Activated T-helper 2 cell treated with anti-CD3 and anti-CD28 coated beads, Interferon-gamma antibody, Interleukin-2, Interleukin-4, amounts not matched to agents 10 μg/mL and 5 μg/mL and 100 μg/mL, durations not matched to agents 14 hours and 24 hours and 36 hours (primary cell): Measurements from ENCODE around the gene PAOX. TPM values are rescaled to one million over a fixed set of nuclear protein-coding genes. Genes with fewer than 3 reads are reported as not detected.

Experiments
- DNase-seq: peaks from one replicate; pipeline ENCODE4 v3.0.0; 2021; ENCODE audit warnings: low spot score
- H3K27ac Mint-ChIP-seq: one replicate; pipeline ENCODE4 v1.8.0; 2021; ENCODE audit warnings: mixed read lengths
- H3K27me3 Mint-ChIP-seq: one replicate; pipeline ENCODE4 v1.8.0; 2021; ENCODE audit warnings: low read depth, mixed read lengths
- H3K36me3 Mint-ChIP-seq: one replicate; pipeline ENCODE4 v1.8.0; 2021; ENCODE audit warnings: low read depth, mixed read lengths
- H3K4me1 Mint-ChIP-seq: one replicate; pipeline ENCODE4 v1.8.0; 2021; ENCODE audit warnings: low read depth, mixed read lengths
- H3K4me3 Mint-ChIP-seq: one replicate; pipeline ENCODE4 v1.8.0; 2021; ENCODE audit warnings: low read depth, mild to moderate bottlenecking, moderate library complexity, mixed read lengths
- H3K9me3 Mint-ChIP-seq: one replicate; pipeline ENCODE4 v1.8.0; 2021; ENCODE audit warnings: mixed read lengths
- intact Hi-C: fragments of 100-400 bp; cut with micrococcal nuclease; formaldehyde crosslinking; loops from one replicate; pipeline ENCODE4 v1.15.1; 2023
- total RNA-seq: library from RNA; stranded (reverse); gene quantifications from 2 replicates; pipeline ENCODE4 v1.2.3, GENCODE V29; 2022

Gene PAOX
- total RNA-seq, 1 donor from 2014 or later: 13.2 TPM

- no peak overlapping the region for H3K4me3 Mint-ChIP-seq
- peaks cover 2% of the 10 kb centered on the region for H3K4me1 Mint-ChIP-seq
- no peak overlapping the region for H3K27ac Mint-ChIP-seq
- DNase-seq: no peak
- H3K9me3 Mint-ChIP-seq: no peaks in the 10 kb centered on the region
- intact Hi-C loops: no loop called here
- peaks cover 4% of the 10 kb centered on the region for H3K36me3 Mint-ChIP-seq
- peaks cover 2% of the 10 kb centered on the region for H3K27me3 Mint-ChIP-seq
Observed at GRCh38 chr10:133353988-133354605, 25.0 kb upstream of the PAOX start.

GRCh38 chr10:133354672-133355240 is 24.3 kb upstream of the PAOX start:
- Mint-ChIP-seq H3K36me3 (peaks cover 4% of the 10 kb centered on the region), H3K9me3 (no peaks in the 10 kb centered on the region), H3K27me3 (no peaks in the 10 kb centered on the region), H3K4me1 (no peaks in the 10 kb centered on the region), H3K4me3 (no peak overlapping the region), H3K27ac (no peak overlapping the region)
- intact Hi-C loops: loop anchor here (5.0 kb wide), 1 partner anchor 47 kb away; the partner anchor contains the start of genes TUBGCP2 and ZNF511
- DNase-seq: no peak

DNA sequence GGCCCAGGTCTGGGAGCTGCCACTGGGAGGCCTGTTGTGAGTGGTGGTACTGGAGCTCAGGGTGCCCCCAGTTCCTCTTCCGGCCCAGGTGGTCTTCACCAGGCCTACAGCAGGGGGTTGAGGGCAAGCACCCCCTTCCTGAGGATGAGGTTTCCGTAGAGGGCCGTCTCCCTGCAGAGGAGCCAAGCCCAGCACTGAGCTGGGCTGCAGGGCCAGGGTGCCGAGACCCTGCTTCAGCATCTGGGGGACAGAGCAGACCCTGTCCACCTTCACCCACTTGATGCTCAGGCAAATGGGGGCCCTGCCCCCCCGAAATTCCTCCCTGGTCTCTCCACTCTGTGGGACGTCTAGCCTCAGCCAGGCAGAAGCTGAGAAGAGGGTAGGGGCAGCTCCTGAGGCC is 23.8 kb upstream of the PAOX start:
- intact Hi-C loops: loop anchor here (5.0 kb wide), 1 partner anchor 48 kb away; the partner anchor contains the start of genes TUBGCP2 and ZNF511
- no peaks in the 10 kb centered on the region for H3K4me1 Mint-ChIP-seq
- H3K27me3 Mint-ChIP-seq: no peaks in the 10 kb centered on the region

GRCh38 chr10:133355991-133356390 is 23.1 kb upstream of the PAOX start:
- no peaks in the 10 kb centered on the region for H3K9me3 Mint-ChIP-seq
- H3K36me3 Mint-ChIP-seq: peaks cover 4% of the 10 kb centered on the region
- intact Hi-C loops: loop anchor here (5.0 kb wide), 1 partner anchor 49 kb away; the partner anchor contains the start of genes TUBGCP2 and ZNF511
- H3K27ac Mint-ChIP-seq: no peak overlapping the region
- H3K4me1 Mint-ChIP-seq: no peaks in the 10 kb centered on the region
- H3K4me3 Mint-ChIP-seq: peak overlapping the region; percentile 66
- no peak for DNase-seq
- H3K27me3 Mint-ChIP-seq: no peaks in the 10 kb centered on the region

More for the DNA sequence above, 23.8 kb upstream of the PAOX start:
- DNase-seq: no peak
- Mint-ChIP-seq H3K36me3 (peaks cover 4% of the 10 kb centered on the region), H3K4me3 (no peak overlapping the region), H3K27ac (no peak overlapping the region), H3K9me3 (no peaks in the 10 kb centered on the region)

DNA sequence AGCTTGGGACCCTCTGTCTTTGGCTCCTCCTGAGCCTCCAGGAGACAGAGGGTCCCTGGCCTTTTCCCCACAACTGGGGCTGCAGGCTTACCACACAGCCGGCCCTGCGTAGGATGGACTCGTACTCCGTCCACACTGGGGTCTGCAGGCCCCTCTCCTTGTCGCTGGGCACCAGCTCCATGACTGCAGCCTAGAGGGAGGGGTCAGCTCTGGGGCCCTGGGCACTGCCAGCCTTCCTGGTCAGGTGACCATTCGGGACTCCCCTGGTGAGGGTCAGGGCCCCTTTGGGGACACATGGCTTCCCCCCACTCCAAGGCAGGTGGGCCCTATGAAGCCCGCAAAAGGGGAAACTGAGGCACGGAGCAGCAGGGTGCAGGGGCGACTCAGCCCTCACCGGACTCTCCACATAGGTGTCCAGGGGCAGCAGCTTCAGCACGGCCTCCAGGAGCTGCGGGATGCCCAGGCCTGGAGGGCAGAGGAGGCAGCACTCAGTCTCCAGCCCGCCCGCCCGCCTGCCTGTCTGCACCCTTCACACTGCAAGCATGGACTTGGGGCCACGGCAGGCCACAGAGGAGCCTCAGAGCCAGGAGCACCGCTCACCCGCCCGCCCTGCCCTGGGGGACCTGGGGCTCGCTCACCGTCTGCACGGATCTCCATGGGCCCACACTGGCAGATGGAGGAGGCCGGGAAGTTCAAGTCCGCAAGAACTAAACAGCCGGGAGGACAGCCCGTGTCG is 22.3 kb upstream of the PAOX start:
- peak overlapping the region; percentile 78 for H3K4me3 Mint-ChIP-seq
- DNase-seq: no peak
- peaks cover under 1% of the 10 kb centered on the region for H3K4me1 Mint-ChIP-seq
- H3K27me3 Mint-ChIP-seq: no peaks in the 10 kb centered on the region
- intact Hi-C loops: loop anchor here (1.0 to 5.0 kb wide), 4 partner anchors 17 to 49 kb away; partner anchors contain the start of genes ECHS1, MTG1, TUBGCP2 and ZNF511
- H3K9me3 Mint-ChIP-seq: no peaks in the 10 kb centered on the region
- no peak overlapping the region for H3K27ac Mint-ChIP-seq
- peaks cover 4% of the 10 kb centered on the region for H3K36me3 Mint-ChIP-seq

DNA sequence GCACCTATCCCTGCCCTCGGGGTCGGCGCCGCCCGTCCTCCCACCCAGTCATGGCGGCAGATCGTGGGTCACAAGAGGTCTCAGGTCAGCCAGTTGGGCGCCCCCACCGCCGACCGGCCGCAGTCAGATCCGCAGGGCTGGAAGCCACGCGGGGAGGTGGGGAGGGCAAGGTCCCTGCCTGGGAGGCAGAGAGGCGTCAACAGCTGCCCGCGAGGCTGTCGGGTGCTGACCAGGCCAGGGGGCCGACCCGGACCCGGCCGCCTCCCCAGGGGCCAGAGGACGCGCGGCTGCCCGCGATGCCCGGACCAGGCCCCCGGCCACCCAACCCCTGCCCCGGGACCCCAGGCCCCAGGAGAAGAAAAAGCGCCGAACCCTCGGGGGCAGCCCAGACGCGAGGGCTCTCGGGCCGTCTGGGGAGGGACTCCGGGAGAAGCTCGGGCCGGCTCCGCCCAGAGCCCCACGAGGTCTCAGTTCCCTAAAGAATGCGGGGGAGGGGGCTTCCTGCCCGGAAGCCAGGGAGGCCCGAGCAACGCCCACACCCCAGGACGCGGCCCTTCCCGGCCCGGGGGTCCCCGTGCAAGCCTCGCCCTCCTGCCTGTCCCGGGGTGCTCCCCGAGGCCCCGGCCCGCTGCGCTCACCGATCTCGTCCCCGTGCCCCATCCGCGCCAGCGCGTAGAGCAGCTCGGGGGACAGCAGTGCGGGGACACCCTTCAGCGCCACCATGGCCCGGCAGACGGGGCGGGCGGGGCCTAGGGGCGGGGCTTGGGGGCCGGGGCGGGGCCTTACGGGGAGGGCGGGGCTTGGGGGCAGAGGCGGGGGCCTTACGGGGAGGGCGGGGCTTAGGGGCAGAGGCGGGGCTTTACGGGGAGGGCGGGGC is 21.5 kb upstream of the PAOX start, which contains the start of gene FUOM:
FUOM (minus strand) TSS at position 735 of the 877 bp plus-strand sequence; CDS start at position 723, 12 bp downstream.
- intact Hi-C loops: loop anchor here (1.0 to 5.0 kb wide), 4 partner anchors 16 to 50 kb away; partner anchors contain the start of genes ECHS1, MTG1, TUBGCP2 and ZNF511
- H3K36me3 Mint-ChIP-seq: peaks cover 11% of the 10 kb centered on the region
- no peaks in the 10 kb centered on the region for H3K27me3 Mint-ChIP-seq
- DNase-seq: peak; percentile 66
- no peaks in the 10 kb centered on the region for H3K9me3 Mint-ChIP-seq
- H3K4me1 Mint-ChIP-seq: peaks cover 6% of the 10 kb centered on the region
- H3K4me3 Mint-ChIP-seq: peak within 1 kb of the TSS; percentile 78
- peak within 1 kb of the TSS; percentile 60 for H3K27ac Mint-ChIP-seq

DNA sequence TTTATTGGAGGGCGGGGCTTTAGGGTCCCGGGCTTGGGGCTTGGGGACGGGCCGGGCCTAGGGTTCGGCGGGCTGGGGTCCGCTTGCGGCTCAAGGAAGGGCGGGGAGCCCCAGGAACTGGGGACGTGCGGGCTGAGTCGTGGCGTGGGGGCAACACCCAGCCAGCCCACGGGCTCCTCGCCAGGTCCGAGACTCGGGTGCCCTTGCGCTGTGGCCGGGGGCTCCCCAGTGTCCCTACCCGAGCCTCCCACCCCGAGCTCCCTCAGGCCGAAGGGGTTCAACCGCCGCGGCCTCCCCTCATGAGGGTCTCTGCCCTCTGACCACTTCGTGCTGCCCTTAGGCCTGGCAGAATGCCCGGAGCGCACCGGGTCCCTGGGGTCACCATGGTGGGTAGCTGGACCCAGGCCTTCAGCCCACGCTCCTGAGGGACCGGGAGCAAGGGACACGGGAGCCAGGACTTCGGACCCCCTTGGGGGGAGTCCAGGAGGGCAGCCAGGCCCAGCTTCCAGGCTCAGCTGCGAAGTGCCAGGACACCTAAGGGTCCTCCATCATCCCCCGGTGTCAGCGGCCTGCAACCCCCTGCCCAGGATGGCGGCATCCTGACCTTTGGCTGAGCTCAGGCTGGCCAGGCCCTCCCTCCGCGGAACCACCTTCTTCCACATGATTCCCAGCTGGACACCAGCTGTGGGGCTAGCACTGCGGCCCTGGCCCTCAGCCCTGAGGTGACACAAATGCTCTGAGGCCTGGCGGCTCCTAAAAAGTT is 20.7 kb upstream of the PAOX start:
- Mint-ChIP-seq H3K4me3 (no peak overlapping the region), H3K36me3 (peaks cover 18% of the 10 kb centered on the region), H3K27me3 (no peaks in the 10 kb centered on the region), H3K27ac (no peak overlapping the region), H3K9me3 (no peaks in the 10 kb centered on the region), H3K4me1 (peaks cover 6% of the 10 kb centered on the region)
- no peak for DNase-seq
- intact Hi-C loops: loop anchor here (5.0 kb wide), 1 partner anchor 51 kb away; the partner anchor contains the start of genes TUBGCP2 and ZNF511

- Mint-ChIP-seq H3K27ac (no peak overlapping the region), H3K9me3 (no peaks in the 10 kb centered on the region), H3K4me1 (peaks cover 6% of the 10 kb centered on the region), H3K36me3 (peaks cover 18% of the 10 kb centered on the region), H3K4me3 (no peak overlapping the region), H3K27me3 (no peaks in the 10 kb centered on the region)
- no peak for DNase-seq
- intact Hi-C loops: loop anchor here (5.0 kb wide), 1 partner anchor 52 kb away; the partner anchor contains the start of genes TUBGCP2 and ZNF511
Observed at GRCh38 chr10:133358925-133359310, 20.1 kb upstream of the PAOX start.

GRCh38 chr10:133359554-133359971 is 19.5 kb upstream of the PAOX start:
- no peak overlapping the region for H3K4me3 Mint-ChIP-seq
- peaks cover 20% of the 10 kb centered on the region for H3K36me3 Mint-ChIP-seq
- H3K27me3 Mint-ChIP-seq: no peaks in the 10 kb centered on the region
- H3K27ac Mint-ChIP-seq: no peak overlapping the region
- no peak for DNase-seq
- H3K9me3 Mint-ChIP-seq: no peaks in the 10 kb centered on the region
- intact Hi-C loops: loop anchor here (5.0 kb wide), 1 partner anchor 52 kb away; the partner anchor contains the start of genes TUBGCP2 and ZNF511
- peaks cover 6% of the 10 kb centered on the region for H3K4me1 Mint-ChIP-seq

- H3K36me3 Mint-ChIP-seq: peaks cover 24% of the 10 kb centered on the region
- no peak overlapping the region for H3K27ac Mint-ChIP-seq
- peaks cover 6% of the 10 kb centered on the region for H3K4me1 Mint-ChIP-seq
- DNase-seq: no peak
- intact Hi-C loops: loop anchor here (5.0 kb wide), 1 partner anchor 53 kb away; the partner anchor contains the start of genes TUBGCP2 and ZNF511
- no peaks in the 10 kb centered on the region for H3K27me3 Mint-ChIP-seq
- H3K9me3 Mint-ChIP-seq: no peaks in the 10 kb centered on the region
- no peak overlapping the region for H3K4me3 Mint-ChIP-seq
Observed at GRCh38 chr10:133359972-133360610, 19.0 kb upstream of the PAOX start.

DNA sequence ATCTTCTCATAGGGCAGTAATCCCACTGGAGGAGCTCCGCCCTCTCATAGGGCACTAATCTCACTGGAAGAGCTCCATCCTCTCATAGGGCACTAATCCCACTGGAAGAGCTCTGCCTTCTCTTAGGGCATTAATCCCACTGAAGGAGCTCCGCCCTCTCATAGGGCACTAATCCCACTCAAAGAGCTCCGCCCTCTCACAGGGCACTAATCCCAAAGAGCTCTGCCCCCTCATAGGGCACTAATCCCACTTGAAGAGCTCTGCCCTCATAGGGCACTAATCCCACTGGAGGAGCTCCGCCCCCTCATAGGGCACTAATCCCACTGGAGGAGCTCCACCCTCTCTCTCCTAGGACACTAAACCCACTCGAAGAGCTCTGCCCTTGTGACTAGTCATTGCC is 17.8 kb upstream of the PAOX start:
- H3K4me3 Mint-ChIP-seq: no peak overlapping the region
- DNase-seq: no peak
- H3K36me3 Mint-ChIP-seq: peaks cover 20% of the 10 kb centered on the region
- H3K27me3 Mint-ChIP-seq: no peaks in the 10 kb centered on the region
- H3K4me1 Mint-ChIP-seq: peaks cover 6% of the 10 kb centered on the region
- no peaks in the 10 kb centered on the region for H3K9me3 Mint-ChIP-seq
- intact Hi-C loops: no loop called here
- no peak overlapping the region for H3K27ac Mint-ChIP-seq
